Measurements from ENCODE around the gene STK32B.
"Not testable (repeated sequence)": the region's sequence is repeated elsewhere in the genome, so short reads cannot be mapped to it uniquely, and the experiment has no call there.

Gene STK32B

DNA sequence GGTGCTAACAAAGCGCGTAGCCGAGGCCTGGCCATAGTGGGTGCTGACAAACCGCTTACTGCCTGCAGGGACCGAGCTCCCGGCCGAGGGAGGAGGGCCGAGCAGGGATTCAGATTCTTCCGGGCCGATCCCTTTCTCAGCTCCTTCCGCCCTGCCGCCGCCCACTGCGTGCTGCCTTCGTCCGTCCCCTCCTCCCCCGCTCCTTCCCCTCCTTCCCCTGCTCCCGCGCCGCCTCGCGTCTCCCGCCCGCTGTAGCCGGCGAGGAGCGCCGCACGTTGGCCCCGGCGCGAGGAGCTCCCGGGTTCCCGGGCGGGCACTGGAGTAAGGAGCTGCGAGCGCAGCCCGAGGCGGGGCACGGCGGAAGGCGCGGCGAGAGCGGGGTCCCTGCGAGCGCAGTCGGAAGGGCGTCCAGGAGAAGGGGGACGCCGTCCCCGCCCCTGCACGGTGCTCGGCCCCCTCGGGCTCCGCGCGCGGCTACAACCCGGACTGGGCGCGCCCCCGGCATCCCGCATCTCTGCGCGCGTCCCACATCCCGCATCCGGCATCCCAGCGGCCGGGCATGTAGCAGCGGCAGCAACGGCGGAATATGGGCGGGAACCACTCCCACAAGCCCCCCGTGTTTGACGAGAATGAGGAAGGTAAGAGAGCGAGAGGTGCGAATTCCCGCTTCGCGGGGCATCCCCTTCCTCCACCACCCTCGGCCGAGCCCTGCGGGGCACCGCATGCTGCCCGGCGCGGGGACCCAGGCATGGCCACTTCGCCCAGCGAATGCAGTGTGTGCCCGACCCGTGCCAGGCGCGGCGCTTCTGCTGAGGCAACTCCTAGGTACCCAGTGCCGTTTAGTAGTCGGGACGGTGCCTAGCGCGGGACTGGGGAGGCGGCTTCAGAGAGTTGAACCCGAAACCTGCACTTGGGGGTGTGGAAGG, at the start of gene STK32B:
STK32B (plus strand) TSS at position 203 of the 926 bp plus-strand sequence.
- in situ Hi-C loops (cut with MboI; ENCODE audit: low sequenced_read_pairs): no loop called here

DNA sequence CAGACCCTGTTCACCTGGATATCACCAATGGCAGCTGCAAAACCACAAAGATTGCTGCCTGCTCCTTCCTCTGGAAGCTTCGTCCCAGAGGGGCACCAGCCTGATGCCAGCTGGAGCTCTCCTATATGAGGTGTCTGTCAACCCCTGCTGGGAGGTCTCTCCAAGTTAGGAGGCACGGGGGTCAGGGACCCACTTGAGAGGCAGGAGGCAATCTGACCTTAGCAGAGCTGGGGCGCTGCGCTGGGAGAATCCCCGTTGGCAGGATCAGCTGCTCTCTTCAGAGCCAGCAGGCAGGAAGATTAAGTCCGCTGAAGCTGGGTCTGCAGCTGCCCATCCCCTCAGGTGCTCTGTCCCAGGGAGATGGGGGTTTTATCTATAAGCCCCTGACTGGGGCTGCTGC, 49.6 kb upstream of the STK32B start:
- in situ Hi-C loops (cut with MboI; ENCODE audit: low sequenced_read_pairs): not testable (repeated sequence)

DNA sequence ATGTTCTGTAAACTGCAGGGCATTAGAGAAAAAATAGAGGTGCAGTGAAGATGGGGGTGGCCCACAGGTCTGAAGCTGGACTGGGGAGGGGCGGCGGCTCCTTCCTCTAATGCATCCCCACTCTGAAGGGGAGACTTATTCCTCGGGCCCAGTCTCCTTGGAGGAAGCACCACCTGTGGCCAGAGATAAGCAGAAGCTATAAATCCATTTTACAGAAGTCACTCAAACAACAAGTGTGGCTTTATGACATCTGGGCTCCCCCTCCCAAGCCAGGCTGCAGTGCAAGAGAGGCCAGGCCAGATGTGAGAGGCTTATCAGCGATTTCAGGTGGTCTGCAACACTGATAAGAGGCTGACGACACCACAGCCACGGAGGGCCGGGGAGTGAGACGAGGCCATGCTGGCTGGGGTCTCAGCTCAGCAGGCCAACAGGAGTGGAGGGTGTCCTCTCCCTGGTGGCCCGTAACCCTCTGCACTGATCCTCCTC, 47.9 kb upstream of the STK32B start:
- in situ Hi-C loops (cut with MboI; ENCODE audit: low sequenced_read_pairs): no loop called here

DNA sequence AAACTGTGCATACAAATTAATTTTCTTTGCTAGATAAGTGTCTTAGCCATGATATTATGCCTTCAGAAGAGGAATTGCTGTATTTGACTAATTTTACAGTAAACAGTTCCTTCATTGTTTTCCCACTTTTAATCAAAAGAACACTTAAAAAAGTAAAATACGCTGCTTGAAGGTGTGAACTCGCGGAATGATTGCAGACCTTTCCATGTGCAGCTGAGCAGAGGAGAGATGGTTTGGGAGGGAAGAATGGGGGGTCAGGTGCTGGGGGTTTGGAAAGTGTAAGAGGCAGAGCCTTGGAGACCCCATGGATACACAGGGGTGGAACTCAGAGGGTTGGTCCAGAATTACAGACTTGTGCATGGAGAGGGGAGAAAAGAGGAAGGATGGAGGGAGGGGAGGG, 47.4 kb upstream of the STK32B start:
- in situ Hi-C loops (cut with MboI; ENCODE audit: low sequenced_read_pairs): no loop called here

- in situ Hi-C loops (cut with MboI; ENCODE audit: low sequenced_read_pairs): no loop called here
Observed at GRCh38 chr4:5004496-5004895, 46.8 kb upstream of the STK32B start.

- in situ Hi-C loops (cut with MboI; ENCODE audit: low sequenced_read_pairs): not testable (repeated sequence)
Observed at GRCh38 chr4:5006932-5007331, 44.3 kb upstream of the STK32B start.

DNA sequence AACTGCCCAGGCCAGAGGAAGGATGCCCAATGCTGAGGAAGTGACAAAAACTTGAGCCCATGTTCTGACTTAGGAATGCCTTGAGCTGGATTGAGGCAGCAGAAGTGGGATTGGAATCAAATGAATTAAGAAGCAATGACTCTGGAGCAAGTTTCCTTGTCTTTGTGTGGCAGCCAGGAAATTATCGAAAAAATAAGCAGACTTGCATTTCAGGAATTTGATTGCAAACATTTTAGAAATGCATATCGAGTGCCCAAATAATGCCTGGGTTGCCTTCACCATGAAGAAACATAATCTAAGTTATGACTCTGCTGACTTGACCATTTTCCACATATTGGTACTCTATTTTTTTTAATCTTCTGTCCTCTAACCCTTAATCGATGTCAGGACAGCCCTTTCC, 41.5 kb upstream of the STK32B start:
- in situ Hi-C loops (cut with MboI; ENCODE audit: low sequenced_read_pairs): no loop called here

- in situ Hi-C loops (cut with MboI; ENCODE audit: low sequenced_read_pairs): no loop called here
Observed at GRCh38 chr4:5010984-5011383, 40.3 kb upstream of the STK32B start.

- in situ Hi-C loops (cut with MboI; ENCODE audit: low sequenced_read_pairs): no loop called here
Observed at GRCh38 chr4:5012244-5012898, 38.9 kb upstream of the STK32B start.

DNA sequence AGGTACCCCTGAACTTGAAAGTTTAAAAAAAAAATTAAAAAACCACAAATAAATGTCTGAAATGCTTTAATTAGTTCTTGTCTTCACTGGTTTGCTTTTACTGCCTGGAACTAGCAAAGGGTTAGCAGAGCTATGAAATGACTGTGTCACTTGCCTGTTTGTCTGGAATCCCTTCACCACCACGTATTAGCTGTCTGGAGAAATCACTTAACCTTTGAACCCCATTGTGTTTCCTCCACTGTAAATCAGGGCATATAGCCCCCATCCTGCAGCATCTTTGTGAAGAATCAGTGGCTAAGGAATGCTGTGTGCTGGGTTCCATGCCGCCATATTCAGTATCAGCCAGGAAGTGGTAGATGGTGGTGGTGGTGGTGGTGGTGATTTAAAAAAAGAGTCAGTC, 38.3 kb upstream of the STK32B start:
- in situ Hi-C loops (cut with MboI; ENCODE audit: low sequenced_read_pairs): no loop called here

GRCh38 chr4:5014007-5014682, 37.1 kb upstream of the STK32B start:
- in situ Hi-C loops (cut with MboI; ENCODE audit: low sequenced_read_pairs): no loop called here

DNA sequence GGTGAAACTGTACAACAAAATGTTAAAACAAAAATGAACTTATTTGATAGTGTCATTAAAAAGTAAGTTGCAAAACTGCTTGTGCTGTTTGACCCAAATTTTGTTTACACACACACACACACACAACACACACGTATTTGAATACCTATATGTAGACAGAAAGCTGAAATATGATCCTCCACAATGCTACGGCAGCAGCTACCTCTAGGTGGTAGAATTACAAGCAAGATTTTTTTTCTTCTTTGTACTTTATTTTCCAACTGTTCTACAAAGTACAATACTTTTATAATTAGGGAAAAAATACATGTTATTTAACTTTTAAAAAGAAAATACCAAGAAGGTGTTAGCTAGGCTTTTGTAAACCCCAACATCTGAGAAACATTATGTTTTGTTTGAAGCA, 33.2 kb upstream of the STK32B start:
- in situ Hi-C loops (cut with MboI; ENCODE audit: low sequenced_read_pairs): no loop called here

- in situ Hi-C loops (cut with MboI; ENCODE audit: low sequenced_read_pairs): no loop called here
Observed at GRCh38 chr4:5018603-5019002, 32.7 kb upstream of the STK32B start.

DNA sequence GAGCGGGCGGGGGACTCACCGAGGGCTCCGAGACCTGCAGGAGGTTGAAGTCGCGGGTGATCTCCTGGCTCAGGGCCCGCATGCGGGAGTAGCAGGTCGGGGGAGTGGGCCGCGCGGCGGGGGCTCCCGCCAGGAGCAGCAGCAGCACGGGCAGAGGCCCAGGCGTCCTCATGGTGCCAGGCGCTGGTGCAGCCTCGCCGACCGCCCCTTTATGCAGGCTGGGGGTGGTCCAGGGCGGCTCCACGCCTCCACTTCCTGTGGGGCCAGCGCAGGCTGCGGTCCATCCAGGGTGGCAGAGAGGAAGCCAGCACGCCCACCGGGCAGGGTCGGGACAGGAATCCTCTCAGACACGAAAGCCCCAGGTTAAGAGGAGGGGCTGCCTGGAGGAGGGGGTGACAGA, 32.0 kb upstream of the STK32B start, which contains the start of gene CYTL1:
CYTL1 (minus strand) TSS at position 185 of the 400 bp plus-strand sequence; CDS start at position 172, 13 bp downstream.
- in situ Hi-C loops (cut with MboI; ENCODE audit: low sequenced_read_pairs): no loop called here

- in situ Hi-C loops (cut with MboI; ENCODE audit: low sequenced_read_pairs): no loop called here
Observed at GRCh38 chr4:5019796-5020195, 31.5 kb upstream of the STK32B start.

DNA sequence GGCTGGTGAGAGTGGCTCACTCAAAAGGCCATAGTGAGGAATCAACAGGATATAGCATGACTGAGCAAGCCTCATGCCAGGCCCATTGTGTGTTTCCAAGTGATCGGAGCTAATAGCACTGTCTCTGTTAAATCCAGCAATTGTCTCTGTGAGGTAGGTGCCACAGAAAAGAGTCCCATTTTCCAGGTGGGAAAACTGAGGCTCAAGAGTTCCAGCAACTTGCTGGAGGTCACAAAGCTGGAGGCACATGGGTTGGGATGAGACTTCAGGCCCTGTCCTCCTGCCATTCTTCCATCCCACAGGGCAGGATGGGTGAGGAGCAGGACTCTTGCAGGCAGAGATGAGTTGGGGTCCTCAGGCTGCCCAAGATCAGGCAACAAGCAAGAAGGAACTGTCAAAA, 30.9 kb upstream of the STK32B start:
- in situ Hi-C loops (cut with MboI; ENCODE audit: low sequenced_read_pairs): no loop called here

DNA sequence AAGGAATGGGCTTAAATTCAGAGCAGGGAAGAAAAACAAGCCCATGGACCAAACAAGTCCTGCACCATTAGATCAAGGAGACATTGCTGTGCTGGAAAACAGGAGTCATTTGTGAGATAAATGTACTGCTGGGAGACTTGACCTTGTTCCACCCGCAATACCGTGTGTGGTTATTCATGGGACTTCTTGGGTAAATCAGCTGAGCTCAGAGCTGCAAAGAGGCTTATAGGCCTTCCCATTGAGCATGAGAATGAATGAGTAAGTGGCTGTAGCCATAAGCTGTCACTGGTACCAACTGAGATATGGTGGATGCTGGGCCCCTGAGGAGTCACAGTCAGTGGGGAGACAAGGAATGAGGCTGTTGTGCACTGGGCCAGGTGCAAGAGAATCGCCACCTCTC, 29.7 kb upstream of the STK32B start:
- in situ Hi-C loops (cut with MboI; ENCODE audit: low sequenced_read_pairs): no loop called here

DNA sequence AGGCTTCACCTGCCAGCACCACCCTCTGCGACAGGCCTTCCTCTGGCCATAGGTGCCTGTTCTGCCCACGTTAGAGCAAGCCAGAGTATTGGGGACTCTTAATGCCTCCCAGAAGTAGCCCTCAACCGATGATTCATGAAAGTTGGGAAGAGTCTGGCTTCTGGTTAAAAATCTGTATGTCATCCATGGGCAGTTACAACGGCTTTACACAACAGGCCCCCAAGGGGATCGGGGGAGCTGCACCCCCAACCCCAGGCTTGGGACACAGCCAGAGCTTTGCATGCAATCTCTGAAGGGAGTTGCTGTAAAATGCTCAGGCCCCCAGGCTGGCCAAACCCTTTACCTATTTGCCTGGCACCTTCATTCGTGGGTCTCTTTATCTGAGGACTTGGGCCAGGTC, 26.6 kb upstream of the STK32B start:
- in situ Hi-C loops (cut with MboI; ENCODE audit: low sequenced_read_pairs): no loop called here

DNA sequence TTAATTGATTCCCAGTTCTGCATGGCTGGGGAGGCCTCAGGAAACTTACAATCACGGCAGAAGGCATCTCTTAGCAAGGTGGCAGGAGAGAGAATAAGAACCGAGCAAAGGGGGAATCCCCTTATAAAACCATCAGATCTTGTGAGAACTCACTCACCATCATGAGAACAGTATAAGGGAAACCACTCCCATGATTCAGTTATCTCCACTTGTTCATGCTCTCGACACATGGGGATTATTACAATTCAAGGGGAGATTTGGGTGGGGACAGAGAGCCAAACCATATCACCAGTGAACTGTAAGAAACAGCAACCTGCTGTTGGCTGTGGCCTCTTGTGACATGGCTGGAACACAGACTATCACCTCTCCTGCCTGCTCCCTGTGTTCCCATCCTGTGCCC, 24.9 kb upstream of the STK32B start:
- in situ Hi-C loops (cut with MboI; ENCODE audit: low sequenced_read_pairs): no loop called here

DNA sequence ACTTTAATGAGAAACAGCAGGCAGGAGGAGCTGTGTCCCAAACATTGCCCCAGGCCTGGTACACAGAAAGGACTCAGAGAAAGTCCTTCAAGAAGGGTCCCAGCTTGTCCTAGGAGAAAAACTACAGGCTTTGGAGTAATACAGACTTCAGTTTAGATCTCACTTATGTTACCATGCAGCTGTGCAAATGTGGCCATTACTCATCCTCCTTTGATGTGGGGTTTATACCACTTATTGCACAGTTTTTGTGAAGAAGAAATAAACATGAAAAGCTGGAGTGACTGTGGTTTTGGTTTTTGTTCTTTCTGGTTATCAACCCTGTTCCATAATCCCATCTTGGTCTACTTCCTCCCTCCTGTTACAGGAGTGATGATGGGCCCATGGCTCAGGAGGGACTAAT, 23.9 kb upstream of the STK32B start:
- in situ Hi-C loops (cut with MboI; ENCODE audit: low sequenced_read_pairs): no loop called here

DNA sequence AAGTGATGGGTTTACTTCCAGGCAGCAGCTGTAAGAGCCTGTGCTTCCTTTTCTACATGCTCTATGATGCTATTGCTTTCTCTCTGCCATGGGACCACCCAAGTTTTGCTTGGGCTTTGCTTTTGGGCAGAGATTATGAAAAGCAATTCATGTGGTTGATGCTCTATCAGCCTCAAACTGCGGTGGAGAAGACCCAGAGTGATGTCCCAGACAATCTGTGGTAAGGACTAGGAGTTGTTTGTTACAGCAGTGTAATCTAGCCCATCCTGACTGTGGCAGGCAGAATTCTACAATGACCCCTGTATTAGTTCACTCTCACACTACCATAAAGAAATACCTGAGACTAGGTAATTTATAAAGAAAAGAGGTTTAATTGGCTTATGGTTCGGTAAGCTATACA, 22.8 kb upstream of the STK32B start:
- in situ Hi-C loops (cut with MboI; ENCODE audit: low sequenced_read_pairs): no loop called here
